ENCODE data around the gene LIMS1. TPM values are rescaled to one million over a fixed set of nuclear protein-coding genes. Genes with fewer than 3 reads are reported as not detected.

The LIMS1 gene
- total and polyA plus RNA-seq, 2 donors: 27.1 to 28.5 TPM

GRCh38 chr2:108621087-108621559 lies 86.9 kb downstream of the LIMS1 start:
- Histone ChIP-seq H3K36me3 (ENCODE audit: control insufficient read depth in 2 of 2, insufficient read depth in 2 of 2, low read length in 1 of 2) (no peaks in the 10 kb centered on the region), H3K4me1 (ENCODE audit: control insufficient read depth in 2 of 2, insufficient read depth in 2 of 2, low read length in 2 of 2) (peaks cover 6 to 55% of the 10 kb centered on the region in 2 donors), H3K27ac (ENCODE audit: low read depth in 1 of 2, low read length in 1 of 2) (peak overlapping the region; percentile 85 to 93), H3K9me3 (ENCODE audit: control insufficient read depth in 2 of 2, insufficient read depth in 1 of 2, low read length in 1 of 2) (no peaks in the 10 kb centered on the region), H3K27me3 (ENCODE audit: control insufficient read depth in 2 of 2, insufficient read depth in 1 of 2, low read length in 1 of 2) (no peaks in the 10 kb centered on the region), H3K4me3 (ENCODE audit: low read length in 2 of 2) (peak overlapping the region; percentile 35 to 49)
- peak; percentile 59 to 90 (median 73) for DNase-seq (ENCODE audit: low read depth in 6 of 9, low spot score in 9 of 9)
- 4% methylated on average over 8 of the region's 8 CpGs for WGBS

- H3K4me1 ChIP-seq (ENCODE audit: control insufficient read depth in 2 of 2, insufficient read depth in 2 of 2, low read length in 2 of 2): peaks cover 6 to 50% of the 10 kb centered on the region in 2 donors
- H3K9me3 ChIP-seq (ENCODE audit: control insufficient read depth in 2 of 2, insufficient read depth in 1 of 2, low read length in 1 of 2): no peaks in the 10 kb centered on the region
- H3K27me3 ChIP-seq (ENCODE audit: control insufficient read depth in 2 of 2, insufficient read depth in 1 of 2, low read length in 1 of 2): no peaks in the 10 kb centered on the region
- peak in 1 of 9 donors; percentile 60 for DNase-seq (ENCODE audit: low read depth in 6 of 9, low spot score in 9 of 9)
- no peaks in the 10 kb centered on the region for H3K36me3 ChIP-seq (ENCODE audit: control insufficient read depth in 2 of 2, insufficient read depth in 2 of 2, low read length in 1 of 2)
- 90% methylated on average over 2 of the region's 2 CpGs for WGBS
- H3K4me3 ChIP-seq (ENCODE audit: low read length in 2 of 2): peak overlapping the region; percentile 35 to 49
- peak overlapping the region; percentile 69 to 93 for H3K27ac ChIP-seq (ENCODE audit: low read depth in 1 of 2, low read length in 1 of 2)
Measured at GRCh38 chr2:108621687-108622681, 87.7 kb downstream of the LIMS1 start.

- Histone ChIP-seq H3K27ac (ENCODE audit: low read depth in 1 of 2, low read length in 1 of 2) (peak overlapping the region in 1 of 2 donors; percentile 13), H3K4me1 (ENCODE audit: control insufficient read depth in 2 of 2, insufficient read depth in 2 of 2, low read length in 2 of 2) (peaks cover 6 to 37% of the 10 kb centered on the region in 2 donors), H3K4me3 (ENCODE audit: low read length in 2 of 2) (no peak overlapping the region)
Measured at GRCh38 chr2:108623616-108624015, 89.3 kb downstream of the LIMS1 start.

GRCh38 chr2:108625186-108625827 lies 91.0 kb downstream of the LIMS1 start:
- no peak overlapping the region for H3K27ac ChIP-seq (ENCODE audit: low read depth in 1 of 2, low read length in 1 of 2)
- H3K36me3 ChIP-seq (ENCODE audit: control insufficient read depth in 2 of 2, insufficient read depth in 2 of 2, low read length in 1 of 2): no peaks in the 10 kb centered on the region
- H3K4me3 ChIP-seq (ENCODE audit: low read length in 2 of 2): no peak overlapping the region
- no peak for DNase-seq (ENCODE audit: low read depth in 6 of 9, low spot score in 9 of 9)
- H3K9me3 ChIP-seq (ENCODE audit: control insufficient read depth in 2 of 2, insufficient read depth in 1 of 2, low read length in 1 of 2): no peaks in the 10 kb centered on the region
- 92% methylated on average over 5 of the region's 5 CpGs for WGBS
- H3K4me1 ChIP-seq (ENCODE audit: control insufficient read depth in 2 of 2, insufficient read depth in 2 of 2, low read length in 2 of 2): peaks cover 9 to 26% of the 10 kb centered on the region in 2 donors
- no peaks in the 10 kb centered on the region for H3K27me3 ChIP-seq (ENCODE audit: control insufficient read depth in 2 of 2, insufficient read depth in 1 of 2, low read length in 1 of 2)

More at GRCh38 chr2:108623616-108624015, 89.3 kb downstream of the LIMS1 start:
- no peaks in the 10 kb centered on the region for H3K36me3 ChIP-seq (ENCODE audit: control insufficient read depth in 2 of 2, insufficient read depth in 2 of 2, low read length in 1 of 2)
- no peaks in the 10 kb centered on the region for H3K27me3 ChIP-seq (ENCODE audit: control insufficient read depth in 2 of 2, insufficient read depth in 1 of 2, low read length in 1 of 2)
- WGBS: 61% methylated on average over 6 of the region's 6 CpGs
- no peaks in the 10 kb centered on the region for H3K9me3 ChIP-seq (ENCODE audit: control insufficient read depth in 2 of 2, insufficient read depth in 1 of 2, low read length in 1 of 2)
- no peak for DNase-seq (ENCODE audit: low read depth in 6 of 9, low spot score in 9 of 9)

GRCh38 chr2:108625828-108626195 lies 91.5 kb downstream of the LIMS1 start:
- Histone ChIP-seq H3K27ac (ENCODE audit: low read depth in 1 of 2, low read length in 1 of 2) (peak overlapping the region in 1 of 2 donors; percentile 8), H3K27me3 (ENCODE audit: control insufficient read depth in 2 of 2, insufficient read depth in 1 of 2, low read length in 1 of 2) (no peaks in the 10 kb centered on the region), H3K4me3 (ENCODE audit: low read length in 2 of 2) (no peak overlapping the region), H3K36me3 (ENCODE audit: control insufficient read depth in 2 of 2, insufficient read depth in 2 of 2, low read length in 1 of 2) (no peaks in the 10 kb centered on the region), H3K9me3 (ENCODE audit: control insufficient read depth in 2 of 2, insufficient read depth in 1 of 2, low read length in 1 of 2) (no peaks in the 10 kb centered on the region), H3K4me1 (ENCODE audit: control insufficient read depth in 2 of 2, insufficient read depth in 2 of 2, low read length in 2 of 2) (peaks cover 6 to 20% of the 10 kb centered on the region in 2 donors)
- no peak for DNase-seq (ENCODE audit: low read depth in 6 of 9, low spot score in 9 of 9)
- WGBS: 76% methylated on average over 2 of the region's 2 CpGs

GRCh38 chr2:108626995-108627394 lies 92.7 kb downstream of the LIMS1 start:
- Histone ChIP-seq H3K27ac (ENCODE audit: low read depth in 1 of 2, low read length in 1 of 2) (no peak overlapping the region), H3K9me3 (ENCODE audit: control insufficient read depth in 2 of 2, insufficient read depth in 1 of 2, low read length in 1 of 2) (no peaks in the 10 kb centered on the region), H3K4me1 (ENCODE audit: control insufficient read depth in 2 of 2, insufficient read depth in 2 of 2, low read length in 2 of 2) (peaks cover 3 to 16% of the 10 kb centered on the region in 2 donors), H3K27me3 (ENCODE audit: control insufficient read depth in 2 of 2, insufficient read depth in 1 of 2, low read length in 1 of 2) (no peaks in the 10 kb centered on the region), H3K36me3 (ENCODE audit: control insufficient read depth in 2 of 2, insufficient read depth in 2 of 2, low read length in 1 of 2) (no peaks in the 10 kb centered on the region), H3K4me3 (ENCODE audit: low read length in 2 of 2) (no peak overlapping the region)
- 89% methylated on average over 2 of the region's 2 CpGs for WGBS
- DNase-seq (ENCODE audit: low read depth in 6 of 9, low spot score in 9 of 9): no peak

- DNase-seq (ENCODE audit: low read depth in 6 of 9, low spot score in 9 of 9): no peak
- Histone ChIP-seq H3K9me3 (ENCODE audit: control insufficient read depth in 2 of 2, insufficient read depth in 1 of 2, low read length in 1 of 2) (no peaks in the 10 kb centered on the region), H3K27ac (ENCODE audit: low read depth in 1 of 2, low read length in 1 of 2) (no peak overlapping the region), H3K27me3 (ENCODE audit: control insufficient read depth in 2 of 2, insufficient read depth in 1 of 2, low read length in 1 of 2) (no peaks in the 10 kb centered on the region), H3K36me3 (ENCODE audit: control insufficient read depth in 2 of 2, insufficient read depth in 2 of 2, low read length in 1 of 2) (no peaks in the 10 kb centered on the region), H3K4me1 (ENCODE audit: control insufficient read depth in 2 of 2, insufficient read depth in 2 of 2, low read length in 2 of 2) (peaks cover 3 to 16% of the 10 kb centered on the region in 2 donors), H3K4me3 (ENCODE audit: low read length in 2 of 2) (no peak overlapping the region)
- WGBS: 95% methylated on average over 4 of the region's 4 CpGs
Measured at GRCh38 chr2:108627911-108628567, 93.8 kb downstream of the LIMS1 start.

- Histone ChIP-seq H3K4me1 (ENCODE audit: control insufficient read depth in 2 of 2, insufficient read depth in 2 of 2, low read length in 2 of 2) (peaks cover 3 to 15% of the 10 kb centered on the region in 2 donors), H3K4me3 (ENCODE audit: low read length in 2 of 2) (no peak overlapping the region), H3K27ac (ENCODE audit: low read depth in 1 of 2, low read length in 1 of 2) (no peak overlapping the region), H3K36me3 (ENCODE audit: control insufficient read depth in 2 of 2, insufficient read depth in 2 of 2, low read length in 1 of 2) (no peaks in the 10 kb centered on the region), H3K27me3 (ENCODE audit: control insufficient read depth in 2 of 2, insufficient read depth in 1 of 2, low read length in 1 of 2) (no peaks in the 10 kb centered on the region), H3K9me3 (ENCODE audit: control insufficient read depth in 2 of 2, insufficient read depth in 1 of 2, low read length in 1 of 2) (no peaks in the 10 kb centered on the region)
- DNase-seq (ENCODE audit: low read depth in 6 of 9, low spot score in 9 of 9): no peak
- WGBS: 85% methylated on average over 6 of the region's 6 CpGs
Measured at GRCh38 chr2:108628936-108629335, 94.7 kb downstream of the LIMS1 start.

All from thymus (tissue), 11 donors.